Stimulated activated naive CD8-positive, alpha-beta T cell treated with anti-CD3 and anti-CD28 coated beads, Interleukin-15, Interleukin-2, amounts not matched to agents 100 ng/mL and 50 ng/mL, for 24 hours (primary cell): ENCODE results near the gene TAS2R14.
A peak's percentile ranks its signal among the peaks of the same experiment; 100 is the strongest.

Experiments used
- H3K27ac Mint-ChIP-seq: one replicate; pipeline ENCODE4 v1.8.0; 2021; ENCODE audit warnings: mild to moderate bottlenecking, mixed read lengths
- H3K27me3 Mint-ChIP-seq: one replicate; pipeline ENCODE4 v1.8.0; 2021; ENCODE audit warnings: mixed read lengths
- H3K36me3 Mint-ChIP-seq: one replicate; pipeline ENCODE4 v1.8.0; 2021; ENCODE audit warnings: low read depth, mixed read lengths
- H3K4me1 Mint-ChIP-seq: one replicate; pipeline ENCODE4 v1.8.0; 2021; ENCODE audit warnings: low read depth, mixed read lengths
- H3K4me3 Mint-ChIP-seq: one replicate; pipeline ENCODE4 v1.8.0; 2021; ENCODE audit warnings: mild to moderate bottlenecking, mixed read lengths
- H3K9me3 Mint-ChIP-seq: one replicate; pipeline ENCODE4 v1.8.0; 2021; ENCODE audit warnings: mixed read lengths

Gene TAS2R14, protein sequence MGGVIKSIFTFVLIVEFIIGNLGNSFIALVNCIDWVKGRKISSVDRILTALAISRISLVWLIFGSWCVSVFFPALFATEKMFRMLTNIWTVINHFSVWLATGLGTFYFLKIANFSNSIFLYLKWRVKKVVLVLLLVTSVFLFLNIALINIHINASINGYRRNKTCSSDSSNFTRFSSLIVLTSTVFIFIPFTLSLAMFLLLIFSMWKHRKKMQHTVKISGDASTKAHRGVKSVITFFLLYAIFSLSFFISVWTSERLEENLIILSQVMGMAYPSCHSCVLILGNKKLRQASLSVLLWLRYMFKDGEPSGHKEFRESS

DNA sequence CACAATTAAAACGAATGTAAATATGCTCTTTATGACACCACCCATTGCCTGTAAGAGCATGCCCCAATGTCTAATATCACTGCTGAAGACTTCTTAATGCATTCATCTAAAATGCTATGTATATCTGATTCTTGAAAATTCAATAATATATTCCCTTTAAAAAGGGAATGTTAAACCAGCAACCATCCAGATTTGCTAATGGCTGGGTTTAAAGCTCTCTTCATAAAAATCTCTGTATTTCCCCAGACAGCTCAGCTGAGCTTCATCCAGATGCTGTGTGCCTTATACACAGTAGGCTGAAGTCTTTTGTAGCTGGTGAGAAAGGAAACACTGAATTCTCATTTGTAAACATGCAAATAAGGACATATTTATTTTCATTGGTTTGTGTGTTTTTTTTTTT, at the start of gene TAS2R14:
Gene TAS2R14 (minus strand): TSS at position 101 of the 400 bp plus-strand sequence. CDS start 56 bp downstream, at position 45.
- no peaks in the 10 kb centered on the region for H3K9me3 Mint-ChIP-seq
- H3K4me3 Mint-ChIP-seq = no peak within 1 kb of the TSS

DNA sequence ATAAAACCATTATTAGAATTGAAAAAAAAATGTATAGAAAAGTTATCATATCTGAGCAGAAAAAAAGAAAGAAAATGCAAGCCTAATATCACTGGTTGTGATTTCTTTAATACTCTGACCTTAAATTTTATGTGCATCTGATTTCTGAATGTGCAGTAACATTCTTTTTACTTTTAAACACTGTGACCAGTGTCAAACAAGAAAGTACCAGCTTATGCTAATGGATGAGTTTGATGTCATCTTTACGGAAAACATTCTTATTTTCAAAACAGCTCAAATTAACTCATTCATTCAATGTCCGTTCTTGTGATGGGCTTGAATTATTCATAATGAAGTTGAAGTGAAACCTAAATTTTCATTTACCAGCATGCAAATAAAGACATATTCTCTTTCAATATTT, 47.7 kb upstream of the TAS2R14 start, which contains the start of gene TAS2R50:
Gene TAS2R50 (minus strand): TSS at position 101 of the 400 bp plus-strand sequence. CDS start 52 bp downstream, at position 49.
- peaks cover 16% of the 10 kb centered on the region for H3K36me3 Mint-ChIP-seq
- H3K4me1 Mint-ChIP-seq = peaks cover 33% of the 10 kb centered on the region
- no peaks in the 10 kb centered on the region for H3K27me3 Mint-ChIP-seq
- H3K27ac Mint-ChIP-seq = no peak within 1 kb of the TSS
- no peak within 1 kb of the TSS for H3K4me3 Mint-ChIP-seq
- peaks cover 12% of the 10 kb centered on the region for H3K9me3 Mint-ChIP-seq

More for the DNA sequence above, at the start of gene TAS2R14:
- Mint-ChIP-seq H3K27ac (no peak within 1 kb of the TSS), H3K27me3 (no peaks in the 10 kb centered on the region), H3K4me1 (peaks cover 4% of the 10 kb centered on the region), H3K36me3 (peaks cover 6% of the 10 kb centered on the region)

DNA sequence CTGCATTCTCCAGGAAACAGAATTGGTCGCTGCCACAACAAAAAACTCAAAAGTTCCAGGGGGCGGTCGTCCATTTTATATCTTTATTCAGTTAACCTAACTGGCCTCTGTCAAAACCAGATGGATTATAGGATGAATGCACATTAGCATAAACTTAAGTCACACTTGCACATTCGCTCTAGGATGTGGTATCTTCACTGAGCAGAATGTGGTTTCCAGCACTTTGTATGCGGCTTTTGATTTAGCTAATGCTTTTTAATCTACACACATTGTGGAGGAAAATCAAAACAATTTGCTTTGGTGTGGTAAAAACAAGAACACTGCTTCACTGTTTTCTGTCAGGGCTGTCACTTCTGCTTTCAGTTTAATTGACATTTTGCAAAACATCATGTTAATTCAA, 43.2 kb upstream of the TAS2R14 start:
- Mint-ChIP-seq H3K4me1 (peaks cover 29% of the 10 kb centered on the region), H3K27ac (no peak overlapping the region), H3K9me3 (no peaks in the 10 kb centered on the region), H3K27me3 (peaks cover 4% of the 10 kb centered on the region), H3K36me3 (peaks cover 9% of the 10 kb centered on the region), H3K4me3 (no peak overlapping the region)

DNA sequence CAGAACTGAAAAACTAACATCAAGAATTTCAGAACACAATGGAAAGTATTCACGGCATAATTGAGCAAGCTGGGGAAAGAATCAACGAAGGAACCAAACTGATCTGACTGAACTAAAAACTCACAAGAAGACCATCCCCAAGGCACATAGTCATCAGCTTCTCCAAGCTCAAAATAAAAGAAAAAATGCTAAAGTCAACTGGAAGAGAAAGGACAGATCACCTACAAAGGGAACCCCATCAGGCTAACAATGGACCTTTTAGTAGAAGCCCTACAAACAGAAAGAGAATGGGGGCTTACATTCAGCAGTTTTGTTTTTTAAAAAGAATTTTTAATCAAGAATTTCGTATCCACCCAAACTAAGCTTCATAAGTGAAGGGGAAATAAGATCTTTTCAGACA, 35.9 kb upstream of the TAS2R14 start:
- Mint-ChIP-seq H3K9me3 (no peaks in the 10 kb centered on the region), H3K27ac (no peak overlapping the region), H3K36me3 (peaks cover 17% of the 10 kb centered on the region), H3K4me1 (no peaks in the 10 kb centered on the region), H3K4me3 (no peak overlapping the region), H3K27me3 (peaks cover 4% of the 10 kb centered on the region)

DNA sequence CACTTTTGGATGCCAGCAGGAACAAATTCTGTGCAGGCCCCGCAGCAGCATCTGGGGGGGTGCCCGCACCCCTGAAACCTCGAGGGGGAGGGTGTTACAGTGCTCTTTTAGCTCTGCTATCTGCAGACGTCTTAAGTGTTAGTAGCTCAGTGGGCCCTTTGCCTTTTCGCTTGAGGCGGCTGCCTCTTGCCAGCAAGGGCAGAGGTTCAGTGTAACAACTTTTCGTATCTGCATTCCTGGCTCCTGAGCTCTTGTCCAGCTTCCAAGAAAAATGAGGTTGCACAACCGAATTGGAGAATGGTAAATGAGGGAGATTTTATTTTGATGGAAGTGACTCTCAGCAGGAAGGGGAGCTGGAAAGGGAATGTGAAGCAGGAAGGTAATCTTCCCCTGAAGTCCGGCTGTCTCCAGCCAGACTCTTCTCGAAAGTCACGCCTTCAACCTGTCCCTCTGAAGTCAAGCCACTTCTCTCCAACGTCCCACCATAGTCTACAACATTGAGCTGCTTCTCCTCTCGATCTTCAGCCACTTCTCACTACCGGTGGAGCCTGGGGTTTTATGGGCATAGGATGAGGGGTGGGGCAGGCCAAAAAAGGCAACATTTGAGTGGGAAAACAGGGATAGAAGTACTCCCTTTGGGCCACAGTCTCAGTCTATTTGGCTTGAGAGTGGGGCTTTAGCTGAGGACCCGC, 29.8 kb upstream of the TAS2R14 start:
- Mint-ChIP-seq H3K4me3 (no peak overlapping the region), H3K4me1 (peaks cover 10% of the 10 kb centered on the region), H3K27me3 (no peaks in the 10 kb centered on the region), H3K36me3 (peaks cover 15% of the 10 kb centered on the region), H3K9me3 (no peaks in the 10 kb centered on the region), H3K27ac (no peak overlapping the region)

DNA sequence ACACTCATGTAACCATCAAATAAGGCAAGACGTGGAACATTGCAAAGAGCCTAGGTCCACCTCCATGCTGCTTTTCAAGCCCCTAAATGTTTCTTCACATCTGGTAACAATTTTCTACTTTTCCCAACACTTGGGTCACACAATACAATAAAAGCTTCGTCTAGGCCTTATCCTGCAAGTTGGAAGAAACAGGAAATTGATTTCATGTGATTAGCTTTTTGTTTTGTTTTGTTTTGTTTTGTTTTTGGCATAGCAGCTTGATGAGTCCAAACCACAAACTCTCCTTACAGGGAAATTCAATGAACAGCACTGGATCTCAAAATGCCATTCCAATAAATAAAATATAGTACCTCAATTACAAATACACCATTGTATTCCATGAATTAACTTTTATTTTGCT, 28.3 kb upstream of the TAS2R14 start:
- H3K9me3 Mint-ChIP-seq = no peaks in the 10 kb centered on the region
- H3K27ac Mint-ChIP-seq = no peak overlapping the region
- no peaks in the 10 kb centered on the region for H3K27me3 Mint-ChIP-seq
- H3K36me3 Mint-ChIP-seq = peaks cover 14% of the 10 kb centered on the region
- no peak overlapping the region for H3K4me3 Mint-ChIP-seq
- H3K4me1 Mint-ChIP-seq = peaks cover 10% of the 10 kb centered on the region

DNA sequence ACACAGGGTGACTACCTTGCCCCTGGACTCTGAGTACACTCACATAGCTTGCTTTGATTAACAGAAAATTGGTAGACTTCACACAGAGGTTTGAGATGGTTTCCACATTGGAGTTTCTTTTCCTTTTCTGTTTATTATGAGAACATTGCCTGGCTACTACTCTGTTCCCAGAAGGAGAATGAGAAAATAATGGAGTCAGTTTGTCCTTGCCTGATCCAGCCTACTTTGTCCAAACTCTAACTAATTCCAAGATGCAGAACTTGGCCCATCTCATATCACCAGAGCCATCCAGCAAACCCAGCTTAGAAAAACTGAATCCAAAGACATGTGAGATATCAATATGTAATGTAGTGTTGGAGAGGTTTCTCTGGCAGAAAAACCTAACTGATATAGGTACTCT, 27.3 kb upstream of the TAS2R14 start:
- Mint-ChIP-seq H3K9me3 (no peaks in the 10 kb centered on the region), H3K36me3 (peaks cover 15% of the 10 kb centered on the region), H3K4me1 (peaks cover 17% of the 10 kb centered on the region), H3K27ac (no peak overlapping the region), H3K4me3 (no peak overlapping the region), H3K27me3 (no peaks in the 10 kb centered on the region)

DNA sequence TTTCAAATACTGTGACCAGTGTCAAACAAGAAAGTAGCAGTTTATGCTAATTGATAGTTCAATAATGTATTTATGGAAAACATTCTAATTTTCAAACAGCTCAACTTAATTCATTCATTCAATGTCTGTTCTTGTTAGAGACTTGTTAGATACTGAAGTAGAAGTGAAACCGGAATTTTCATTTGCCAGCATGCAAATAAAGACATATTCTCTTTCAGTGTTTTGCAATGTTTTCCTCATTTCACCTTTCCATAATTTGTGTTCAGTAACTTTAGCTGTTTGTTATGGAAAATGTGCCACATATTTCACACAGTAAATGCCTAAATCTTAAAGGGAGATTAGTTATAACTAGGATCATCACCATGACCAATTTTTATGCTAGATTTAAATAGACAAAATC, 26.4 kb upstream of the TAS2R14 start:
- H3K4me3 Mint-ChIP-seq = no peak overlapping the region
- H3K9me3 Mint-ChIP-seq = no peaks in the 10 kb centered on the region
- peaks cover 25% of the 10 kb centered on the region for H3K4me1 Mint-ChIP-seq

DNA sequence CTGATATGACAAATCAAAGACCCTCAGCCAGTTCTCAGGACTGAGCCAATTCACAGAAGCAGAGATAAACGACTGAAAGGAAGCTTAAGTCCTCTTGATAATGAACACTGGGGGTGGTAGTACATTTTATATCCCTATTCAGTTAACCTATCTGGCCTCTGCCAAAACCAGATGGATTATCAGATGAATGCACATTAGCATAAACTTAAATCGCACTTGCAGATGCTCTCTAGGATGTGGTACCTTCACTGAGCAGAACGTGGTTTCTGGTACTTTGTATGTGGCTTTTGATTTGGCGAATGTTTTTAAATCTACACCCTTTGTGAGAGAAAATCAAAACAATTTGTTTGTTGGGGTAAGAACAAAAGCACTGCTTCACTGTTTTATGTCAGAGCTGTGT, 21.1 kb upstream of the TAS2R14 start:
- Mint-ChIP-seq H3K9me3 (peaks cover 2% of the 10 kb centered on the region), H3K4me1 (peaks cover 39% of the 10 kb centered on the region), H3K27ac (no peak overlapping the region), H3K27me3 (no peaks in the 10 kb centered on the region), H3K36me3 (peaks cover 32% of the 10 kb centered on the region), H3K4me3 (no peak overlapping the region)

More for the DNA sequence above, 26.4 kb upstream of the TAS2R14 start:
- peaks cover 18% of the 10 kb centered on the region for H3K36me3 Mint-ChIP-seq
- no peaks in the 10 kb centered on the region for H3K27me3 Mint-ChIP-seq
- H3K27ac Mint-ChIP-seq = no peak overlapping the region

DNA sequence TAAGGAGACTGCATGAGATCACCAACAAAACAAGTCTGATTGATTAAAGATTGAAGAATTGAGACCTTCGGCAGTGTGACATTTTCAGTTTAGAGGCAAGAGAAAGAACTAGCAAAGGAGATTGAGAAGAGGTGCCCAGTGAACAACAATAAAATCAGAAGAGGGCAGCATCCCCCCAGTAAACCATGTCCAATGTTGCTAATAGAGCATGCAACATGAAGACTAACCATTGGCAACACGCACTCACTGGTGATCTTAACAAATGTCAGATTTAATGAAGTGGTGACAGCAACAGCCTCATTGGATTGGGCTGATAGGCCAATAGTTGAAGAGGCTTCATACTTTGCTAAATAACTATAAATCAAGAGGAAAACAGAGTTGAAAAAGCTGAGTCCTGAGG, 20.7 kb upstream of the TAS2R14 start:
- peaks cover 36% of the 10 kb centered on the region for H3K4me1 Mint-ChIP-seq
- no peak overlapping the region for H3K27ac Mint-ChIP-seq
- no peaks in the 10 kb centered on the region for H3K27me3 Mint-ChIP-seq
- no peak overlapping the region for H3K4me3 Mint-ChIP-seq
- peaks cover 5% of the 10 kb centered on the region for H3K9me3 Mint-ChIP-seq
- H3K36me3 Mint-ChIP-seq = peaks cover 36% of the 10 kb centered on the region

DNA sequence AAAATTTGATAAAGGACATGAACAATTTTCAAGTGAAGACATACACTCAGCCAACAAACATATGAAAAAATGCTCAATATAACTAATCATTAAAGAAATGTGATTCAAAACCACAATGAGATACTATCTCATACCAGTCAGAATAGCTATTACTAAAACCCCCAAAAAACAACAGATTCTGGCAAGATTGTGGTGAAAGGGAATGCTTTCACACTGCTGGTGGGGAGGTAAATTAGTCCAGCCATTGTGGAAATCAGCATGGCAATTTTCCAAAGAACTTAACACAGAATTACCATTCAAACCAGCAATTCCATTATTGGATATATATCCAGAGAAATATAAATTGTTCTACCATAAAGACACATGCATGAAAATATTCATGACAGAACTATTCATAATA, 18.7 kb upstream of the TAS2R14 start:
- Mint-ChIP-seq H3K27ac (no peak overlapping the region), H3K9me3 (peaks cover 10% of the 10 kb centered on the region), H3K36me3 (peaks cover 41% of the 10 kb centered on the region), H3K4me1 (peaks cover 40% of the 10 kb centered on the region), H3K4me3 (no peak overlapping the region), H3K27me3 (no peaks in the 10 kb centered on the region)

DNA sequence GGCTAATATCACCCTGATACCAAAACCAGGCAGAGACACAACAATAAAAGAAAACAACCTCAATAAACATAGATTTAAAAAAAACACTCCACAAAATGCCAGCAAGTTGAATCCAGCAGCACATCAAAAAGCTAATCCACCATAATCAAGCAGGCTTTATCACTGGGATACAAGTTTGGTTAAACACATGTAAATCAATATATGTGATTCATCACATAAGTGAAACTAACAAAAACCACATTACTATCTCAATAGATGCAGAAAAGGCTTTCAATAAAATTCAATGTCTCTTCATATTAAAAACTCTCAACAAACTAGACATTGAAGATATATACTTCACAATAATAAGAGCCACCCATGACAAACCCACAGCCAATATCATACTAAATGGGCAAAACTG, 17.0 kb upstream of the TAS2R14 start:
- peaks cover 31% of the 10 kb centered on the region for H3K4me1 Mint-ChIP-seq

DNA sequence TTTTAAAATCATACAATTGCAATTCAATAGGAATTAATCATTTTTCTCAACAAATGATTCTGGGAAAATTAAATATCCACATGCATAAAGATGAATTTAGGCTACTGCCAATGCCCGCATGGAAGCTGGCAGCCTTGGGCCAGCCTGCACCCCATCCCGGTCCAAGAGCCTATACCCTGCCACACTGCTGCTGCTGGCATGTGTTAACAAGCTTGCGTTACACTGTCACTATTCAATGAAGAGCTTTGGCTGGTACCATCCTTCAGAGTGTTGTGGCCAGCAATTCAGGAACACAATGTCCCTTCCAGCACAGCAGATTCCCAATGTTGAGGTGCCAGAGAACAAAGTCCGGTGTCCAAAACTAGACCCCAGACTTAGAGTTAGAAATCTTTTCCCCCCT, 13.6 kb upstream of the TAS2R14 start:
- H3K9me3 Mint-ChIP-seq = peaks cover 20% of the 10 kb centered on the region
- H3K36me3 Mint-ChIP-seq = peaks cover 51% of the 10 kb centered on the region
- H3K4me3 Mint-ChIP-seq = no peak overlapping the region
- peaks cover 15% of the 10 kb centered on the region for H3K4me1 Mint-ChIP-seq
- H3K27ac Mint-ChIP-seq = no peak overlapping the region
- H3K27me3 Mint-ChIP-seq = no peaks in the 10 kb centered on the region

More for the DNA sequence above, 17.0 kb upstream of the TAS2R14 start:
- no peak overlapping the region for H3K4me3 Mint-ChIP-seq
- H3K27ac Mint-ChIP-seq = no peak overlapping the region
- H3K9me3 Mint-ChIP-seq = peaks cover 11% of the 10 kb centered on the region
- no peaks in the 10 kb centered on the region for H3K27me3 Mint-ChIP-seq
- peaks cover 41% of the 10 kb centered on the region for H3K36me3 Mint-ChIP-seq

DNA sequence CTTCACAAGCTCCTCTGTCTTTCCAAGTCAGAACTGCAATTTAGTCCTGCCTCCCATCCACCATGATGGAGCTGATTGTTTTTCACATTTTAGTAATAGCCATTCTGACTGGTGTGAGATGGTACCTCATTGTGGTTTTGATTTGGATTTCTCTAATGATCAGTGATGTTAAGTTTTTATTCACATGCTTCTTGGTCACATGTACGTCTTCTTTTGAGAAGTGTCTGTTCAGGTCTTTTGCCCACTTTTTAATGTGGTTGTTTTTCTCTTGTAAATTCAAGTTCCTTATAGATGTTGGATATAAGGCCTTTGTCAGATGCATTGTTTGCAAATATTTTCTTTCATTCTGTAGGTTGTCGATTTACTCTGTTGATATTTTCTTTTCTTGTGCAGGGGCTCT, 4.1 kb upstream of the TAS2R14 start:
- Mint-ChIP-seq H3K36me3 (peaks cover 11% of the 10 kb centered on the region), H3K4me3 (no peak overlapping the region), H3K9me3 (peaks cover 11% of the 10 kb centered on the region), H3K27me3 (no peaks in the 10 kb centered on the region), H3K27ac (no peak overlapping the region), H3K4me1 (peaks cover 4% of the 10 kb centered on the region)

DNA sequence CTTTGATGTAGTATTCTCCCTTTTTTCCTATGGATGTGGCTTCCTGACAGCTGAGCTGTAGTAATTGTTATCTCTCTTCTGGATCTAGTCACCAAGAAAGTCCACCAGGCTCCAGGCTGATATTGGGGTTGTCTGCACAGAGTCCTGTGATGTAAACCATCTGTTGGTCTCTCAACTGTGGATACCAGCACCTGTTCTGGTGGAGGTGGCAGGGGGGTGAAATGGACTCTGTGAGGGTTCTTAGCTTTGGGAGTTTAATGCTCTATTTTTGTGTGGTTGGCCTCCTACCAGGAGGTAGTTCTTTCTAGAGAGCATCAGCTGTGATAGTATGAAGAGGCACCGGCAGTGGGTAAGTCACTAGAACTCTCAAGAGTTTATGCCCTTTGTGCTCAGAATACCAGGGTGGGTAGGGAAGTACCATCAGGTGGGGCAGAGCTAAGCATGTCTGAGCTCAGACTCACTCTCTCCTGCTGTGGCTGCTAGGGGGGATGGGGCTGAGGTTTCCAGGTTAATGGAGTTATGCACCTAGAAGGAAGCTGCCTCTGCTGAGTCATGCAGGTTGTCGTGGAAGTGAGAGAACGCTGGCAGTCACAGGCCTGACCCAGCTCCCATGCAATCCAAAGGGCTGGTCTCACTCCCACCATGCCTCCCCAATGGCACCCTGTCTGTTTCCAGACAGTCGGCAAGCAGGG, 3.0 kb upstream of the TAS2R14 start:
- Mint-ChIP-seq H3K9me3 (peaks cover 9% of the 10 kb centered on the region), H3K4me1 (peaks cover 4% of the 10 kb centered on the region), H3K27ac (peak overlapping the region; percentile 47), H3K27me3 (no peaks in the 10 kb centered on the region), H3K36me3 (peaks cover 6% of the 10 kb centered on the region), H3K4me3 (no peak overlapping the region)
